Cortex of kidney (tissue), 1 donor: ENCODE results near the gene THAP2.

Experiments used
- DNase-seq: peaks from one replicate; lab custom pipeline; 2025; lab: John Stamatoyannopoulos, UW

The THAP2 gene

GRCh38 chr12:71663561-71664410 is at the start of gene THAP2, which contains the start of gene ZFC3H1:
Gene THAP2, plus strand, starts transcription at chr12:71664301. Its CDS starts 209 bp downstream, at chr12:71664510.
Gene ZFC3H1, minus strand, starts transcription at chr12:71663848. Its CDS starts 238 bp downstream, at chr12:71663610.
- no peak for DNase-seq

DNA sequence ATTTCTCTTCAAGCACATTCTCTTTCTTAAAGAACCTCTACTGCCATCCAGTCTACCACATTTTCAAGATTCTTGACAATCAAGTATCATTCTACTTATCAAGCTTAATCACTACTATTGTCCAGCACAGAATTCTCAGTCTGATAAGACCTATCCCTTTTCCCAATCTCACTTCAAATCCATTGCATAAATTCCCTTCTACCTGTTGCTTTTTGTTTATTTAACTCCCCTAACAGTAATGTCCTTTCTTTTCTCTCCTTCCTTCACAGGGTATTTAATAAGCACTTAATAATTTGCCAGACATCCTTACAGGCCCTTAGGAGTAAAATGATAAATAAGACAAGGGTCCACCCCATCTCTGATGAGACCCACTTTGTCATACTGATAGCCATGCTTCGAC is 42.2 kb upstream of the THAP2 start:
- DNase-seq = no peak

DNA sequence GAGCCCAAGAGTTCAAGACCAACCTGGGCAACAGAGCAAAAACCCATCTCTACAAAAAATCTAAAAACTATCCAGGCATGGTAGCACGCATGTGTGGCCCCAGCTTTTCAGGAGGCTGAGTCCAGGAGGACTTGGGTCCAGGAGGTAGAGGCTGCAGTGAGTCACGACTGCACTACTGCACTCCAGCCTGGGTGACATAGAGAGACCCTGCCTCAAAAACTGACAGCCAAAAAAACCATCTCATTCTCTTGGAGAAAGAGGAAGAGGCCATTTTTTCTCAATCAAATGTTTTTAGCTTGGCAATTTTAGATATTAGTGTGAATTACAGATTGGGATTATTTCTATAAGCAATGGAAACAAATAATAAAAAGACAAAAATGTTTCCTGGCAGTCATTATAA is 38.6 kb upstream of the THAP2 start:
- DNase-seq = no peak

DNA sequence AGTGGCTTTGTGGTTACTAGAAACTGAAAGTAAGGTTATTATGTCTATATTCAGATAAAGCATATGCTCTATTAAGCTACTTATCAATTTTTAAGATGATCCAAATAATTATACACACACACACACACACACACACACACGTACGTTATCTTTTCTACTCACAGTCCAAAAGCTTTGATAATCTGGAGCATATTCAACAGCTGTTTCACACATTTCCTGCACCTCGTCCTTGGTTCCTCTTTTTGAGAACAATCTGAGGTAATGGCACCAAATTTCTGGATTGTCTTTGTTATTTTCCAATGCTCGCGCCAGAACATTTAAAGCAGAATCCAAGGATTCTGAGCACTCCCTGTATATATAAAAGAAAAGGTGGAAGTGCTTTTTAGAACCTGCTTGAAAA is 38.0 kb upstream of the THAP2 start:
- DNase-seq = no peak

DNA sequence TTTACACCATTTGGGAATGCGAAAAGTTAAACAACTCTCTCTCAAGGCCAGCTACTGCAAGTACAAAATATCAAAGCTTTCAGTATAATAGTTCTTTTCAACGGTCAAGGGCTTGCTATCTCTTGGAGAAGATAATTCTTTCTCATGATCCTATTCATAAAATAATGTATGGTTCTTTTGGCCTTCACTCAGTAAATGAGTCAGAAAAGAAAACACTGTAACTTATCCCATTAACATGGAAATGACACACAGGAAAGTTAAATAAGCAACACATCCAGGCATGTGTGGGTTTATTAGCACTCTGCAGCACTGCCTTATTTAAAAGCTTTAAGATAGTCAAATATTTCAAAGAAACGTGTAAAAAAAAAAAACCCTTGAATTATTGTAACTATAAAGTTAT is 37.3 kb upstream of the THAP2 start:
- no peak for DNase-seq

DNA sequence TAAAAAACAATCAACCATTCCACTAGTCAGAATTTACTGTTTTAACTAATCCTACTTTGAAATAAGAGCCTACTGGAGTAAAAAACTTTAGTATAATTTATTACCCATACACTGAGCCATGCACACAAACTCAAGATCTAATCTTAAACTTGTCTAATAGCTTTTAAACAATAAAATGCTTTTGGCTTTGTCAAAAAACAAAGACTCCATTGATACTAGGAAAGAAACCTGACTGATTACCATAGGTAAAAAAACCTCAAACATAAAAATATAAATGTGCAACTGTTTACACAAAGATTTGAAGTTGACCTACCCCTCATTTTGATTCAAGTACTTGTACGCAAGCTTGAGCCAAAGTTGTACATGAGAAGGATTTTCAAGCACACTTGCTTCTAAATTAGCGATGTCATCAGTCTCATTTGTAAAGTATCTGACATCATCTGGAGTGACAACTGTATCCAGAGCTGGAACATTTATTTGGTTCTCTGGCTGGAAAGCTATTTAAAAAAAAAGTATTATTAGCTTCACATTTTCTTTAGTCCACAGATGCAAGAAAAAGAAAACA is 36.6 kb upstream of the THAP2 start:
- DNase-seq = no peak

DNA sequence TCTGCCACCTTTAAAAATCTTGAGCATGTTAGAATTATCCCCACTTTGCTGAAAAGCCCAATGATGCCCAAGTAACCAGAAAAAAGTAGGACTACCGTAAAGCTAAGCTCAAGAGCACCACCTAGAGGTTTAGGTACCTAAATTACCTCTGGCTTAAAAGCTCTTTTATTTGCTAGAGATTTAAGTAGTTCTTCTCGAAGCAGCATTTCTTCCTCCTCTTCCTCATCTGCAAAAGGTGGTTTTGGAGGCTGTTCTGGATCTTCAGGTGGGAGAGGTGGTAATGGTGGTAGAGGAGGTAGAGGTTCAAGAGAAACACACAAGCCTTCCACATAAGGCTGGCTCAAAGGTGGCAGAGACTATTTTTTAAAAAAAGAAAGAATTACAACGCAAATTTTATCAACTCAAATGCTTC is 27.4 kb upstream of the THAP2 start:
- no peak for DNase-seq

DNA sequence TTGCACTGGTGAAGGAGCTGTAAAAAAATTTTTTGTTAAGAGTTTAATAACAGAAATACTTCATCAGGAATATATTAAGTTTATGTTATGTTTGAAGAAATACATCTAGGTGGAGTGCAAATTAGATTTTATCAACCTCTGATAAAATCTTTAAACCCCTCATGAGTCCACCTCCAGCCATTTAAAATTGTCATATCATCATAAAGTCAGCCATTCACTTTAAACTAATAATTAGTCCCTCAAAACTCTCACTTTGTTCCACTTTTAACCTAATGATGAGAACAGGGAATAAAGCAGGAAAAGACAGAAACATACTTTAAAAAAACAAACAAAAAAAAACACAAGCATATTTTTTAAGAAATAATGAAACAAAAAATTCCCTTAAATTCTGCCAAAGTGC is 25.6 kb upstream of the THAP2 start:
- no peak for DNase-seq

DNA sequence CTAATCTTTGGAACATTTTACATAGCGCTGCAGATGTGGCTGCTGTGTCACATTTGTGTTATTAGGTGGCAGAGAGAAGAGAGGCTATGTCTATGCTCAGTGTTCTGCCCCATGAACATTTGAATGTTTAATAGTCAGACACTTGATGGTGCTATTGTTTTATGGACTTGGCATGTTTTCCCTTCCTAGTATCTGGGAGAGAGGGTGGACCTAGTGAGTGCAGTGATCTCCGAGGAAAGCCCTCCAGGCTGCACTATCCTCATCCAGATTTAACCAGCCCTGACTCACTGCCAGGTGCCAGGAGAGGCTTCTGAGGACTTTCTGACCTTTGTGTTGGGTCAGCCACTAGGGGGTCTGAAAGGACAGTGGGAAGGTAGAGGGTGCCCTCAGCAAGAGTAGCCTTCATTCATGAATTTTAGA is 24.8 kb upstream of the THAP2 start:
- DNase-seq = no peak

DNA sequence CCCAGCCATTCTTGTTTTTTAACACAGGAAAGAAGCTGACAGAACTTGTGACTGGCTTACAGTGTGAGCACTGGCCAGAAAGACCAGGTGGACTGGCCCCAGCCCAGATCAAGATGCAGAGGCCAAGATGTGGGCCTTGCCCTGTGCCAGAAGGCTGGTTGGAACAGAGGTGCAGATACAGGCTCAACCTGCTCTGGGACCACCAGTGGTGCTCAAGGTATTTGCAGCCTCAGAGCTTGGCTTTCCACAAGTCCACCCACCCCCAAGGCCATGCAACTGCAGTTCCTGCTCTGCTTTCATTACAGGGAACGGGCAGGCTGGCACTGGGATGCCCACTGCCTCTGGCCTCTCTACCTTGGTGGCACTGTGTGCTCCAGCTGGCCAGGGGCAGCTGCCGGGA is 23.8 kb upstream of the THAP2 start:
- no peak for DNase-seq

- no peak for DNase-seq
Measured at GRCh38 chr12:71641390-71641789, 22.7 kb upstream of the THAP2 start.

- no peak for DNase-seq
Measured at GRCh38 chr12:71642264-71642663, 21.8 kb upstream of the THAP2 start.

DNA sequence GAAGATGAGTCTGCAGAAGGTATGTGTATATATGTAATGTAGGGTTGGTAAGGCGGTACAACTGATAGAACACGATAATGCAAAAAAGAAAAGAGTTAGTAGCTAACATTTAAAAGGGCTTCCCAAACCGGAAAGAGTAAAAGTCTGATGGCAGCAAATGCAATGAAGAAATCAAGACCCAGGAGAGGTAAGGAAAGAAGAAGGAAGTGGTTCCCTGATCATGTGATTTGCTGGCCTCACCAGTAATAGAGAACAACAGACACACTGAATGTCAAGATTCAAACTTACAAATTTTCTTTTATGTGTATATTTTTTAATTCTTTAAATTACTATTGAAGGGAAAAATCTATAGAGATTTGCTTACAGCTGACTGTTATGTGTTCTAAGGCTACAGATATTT is 18.8 kb upstream of the THAP2 start:
- no peak for DNase-seq

DNA sequence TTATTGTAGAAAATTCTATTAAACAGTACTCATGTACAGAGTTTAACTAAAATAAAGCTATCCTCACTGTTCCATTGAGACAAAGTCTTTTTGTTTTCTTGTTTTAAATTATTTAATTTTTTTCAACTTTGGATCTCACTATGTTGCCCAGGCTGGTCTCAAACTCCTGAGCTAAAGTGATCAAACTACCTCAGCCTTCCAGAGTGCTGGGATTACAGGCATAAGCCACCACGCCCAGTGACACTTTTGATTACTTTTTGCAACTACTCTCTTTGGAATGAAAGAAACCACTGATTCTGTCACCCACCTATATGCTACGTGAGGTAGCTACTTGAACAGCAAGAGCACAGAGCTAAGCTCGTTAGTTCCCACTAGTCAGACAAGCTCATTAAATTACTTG is 17.6 kb upstream of the THAP2 start:
- DNase-seq = no peak

- DNase-seq = no peak
Measured at GRCh38 chr12:71648537-71648936, 15.6 kb upstream of the THAP2 start.

DNA sequence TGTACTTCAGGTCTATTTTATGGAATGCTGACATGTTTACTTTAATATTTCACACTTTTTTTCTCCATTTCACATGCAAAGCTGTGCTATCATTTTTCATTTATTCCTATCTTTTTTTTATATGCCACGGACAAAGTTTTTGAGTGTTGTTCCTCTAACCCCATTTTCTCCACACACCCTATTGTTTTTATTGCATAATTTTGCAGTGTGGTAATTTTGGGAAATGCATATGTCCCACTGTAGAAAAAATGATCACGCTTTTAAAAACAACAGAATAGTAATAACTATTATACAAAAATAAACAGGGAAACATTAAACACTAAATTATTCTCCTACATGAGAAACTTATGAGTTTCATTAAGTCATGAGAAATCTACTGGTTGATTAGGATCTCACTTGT is 14.7 kb upstream of the THAP2 start:
- DNase-seq = no peak

DNA sequence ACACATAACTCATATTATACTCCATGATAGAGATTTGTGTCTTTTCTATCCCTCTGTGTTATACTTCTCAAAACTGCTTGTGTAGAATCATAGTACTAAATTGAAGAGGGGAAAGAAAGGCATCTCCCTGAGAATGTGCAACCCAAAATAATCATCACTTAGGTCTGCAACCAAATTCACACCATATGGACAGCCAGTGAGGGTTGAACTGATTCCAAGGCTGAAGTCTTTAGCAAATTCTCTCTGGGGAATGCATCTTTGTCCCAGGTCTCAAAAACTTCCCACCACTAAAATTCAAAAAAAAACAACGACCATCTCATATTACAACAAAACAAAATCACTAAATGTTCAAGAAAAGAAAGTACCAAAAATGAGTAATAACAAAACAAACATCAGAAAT is 11.4 kb upstream of the THAP2 start:
- no peak for DNase-seq

GRCh38 chr12:71653137-71653536 is 11.0 kb upstream of the THAP2 start:
- DNase-seq = no peak

- no peak for DNase-seq
Measured at GRCh38 chr12:71654200-71654599, 9.9 kb upstream of the THAP2 start.

- no peak for DNase-seq
Measured at GRCh38 chr12:71655495-71655894, 8.6 kb upstream of the THAP2 start.

DNA sequence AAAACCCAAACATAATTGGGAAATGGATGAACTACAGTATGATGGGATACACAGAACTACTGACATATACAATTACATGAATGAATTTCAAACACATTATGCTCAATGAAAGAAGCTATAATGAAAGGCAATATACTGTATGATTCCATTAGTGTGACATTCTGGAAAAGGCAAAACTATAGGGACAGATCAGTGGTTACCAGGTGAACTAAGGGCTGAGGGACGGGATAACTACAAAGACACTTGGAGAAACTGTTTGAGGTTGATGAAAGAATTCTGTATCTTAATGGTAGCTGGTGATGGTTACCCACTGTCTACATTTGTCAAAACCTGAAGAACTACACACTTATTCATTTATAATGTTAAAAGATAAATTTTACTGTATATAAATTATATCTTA is 8.2 kb upstream of the THAP2 start:
- DNase-seq = no peak

GRCh38 chr12:71656740-71657139 is 7.4 kb upstream of the THAP2 start:
- no peak for DNase-seq

- DNase-seq = no peak
Measured at GRCh38 chr12:71661977-71662530, 2.0 kb upstream of the THAP2 start.
